Measurements from ENCODE around the gene TROAP.
"Not testable (repeated sequence)": the region's sequence is repeated elsewhere in the genome, so short reads cannot be mapped to it uniquely, and the experiment has no call there.

Gene TROAP

DNA sequence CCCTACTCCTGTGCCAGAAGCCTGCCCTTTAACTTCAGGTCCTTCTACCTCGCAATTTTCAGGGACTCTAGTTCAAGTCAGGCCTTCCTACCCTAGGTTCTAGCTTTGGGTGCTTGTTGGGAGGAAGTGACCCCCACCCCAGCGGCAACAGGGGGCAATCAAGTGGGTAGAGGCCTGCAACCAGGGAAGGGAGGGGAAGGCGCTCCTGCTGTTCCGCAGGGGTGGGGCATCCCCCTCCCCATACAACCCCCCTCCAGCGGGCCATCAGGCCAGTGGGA lies 28.3 kb upstream of the TROAP start:
- DNase-seq, result no peak

DNA sequence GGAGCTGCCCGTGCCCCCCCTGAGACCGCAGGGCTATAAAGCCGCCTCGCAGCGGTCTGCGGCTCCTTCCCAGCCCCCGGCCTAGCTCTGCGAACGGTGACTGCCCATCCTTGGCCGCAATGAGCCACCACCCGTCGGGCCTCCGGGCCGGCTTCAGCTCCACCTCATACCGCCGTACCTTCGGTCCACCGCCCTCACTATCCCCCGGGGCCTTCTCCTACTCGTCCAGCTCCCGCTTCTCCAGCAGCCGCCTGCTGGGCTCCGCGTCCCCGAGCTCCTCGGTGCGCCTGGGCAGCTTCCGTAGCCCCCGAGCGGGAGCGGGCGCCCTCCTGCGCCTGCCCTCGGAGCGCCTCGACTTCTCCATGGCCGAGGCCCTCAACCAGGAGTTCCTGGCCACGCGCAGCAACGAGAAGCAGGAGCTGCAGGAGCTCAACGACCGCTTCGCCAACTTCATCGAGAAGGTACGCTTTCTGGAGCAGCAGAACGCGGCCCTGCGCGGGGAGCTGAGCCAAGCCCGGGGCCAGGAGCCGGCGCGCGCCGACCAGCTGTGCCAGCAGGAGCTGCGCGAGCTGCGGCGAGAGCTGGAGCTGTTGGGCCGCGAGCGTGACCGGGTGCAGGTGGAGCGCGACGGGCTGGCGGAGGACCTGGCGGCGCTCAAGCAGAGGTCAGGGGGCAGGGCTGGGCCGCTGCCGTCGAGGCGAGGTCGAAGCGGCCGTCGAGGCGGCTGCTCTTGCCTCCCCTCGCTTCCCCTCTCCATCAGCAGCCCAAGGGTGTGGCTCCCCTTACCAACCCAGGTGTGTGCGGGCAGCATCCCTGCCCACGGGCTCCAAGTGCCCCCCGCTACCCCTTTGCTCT lies 27.7 kb upstream of the TROAP start, which contains the start of gene PRPH:
TSS of gene PRPH (plus strand) at position 66 of the 855 bp plus-strand sequence. CDS start at position 120, 54 bp downstream.
- no peak for DNase-seq

DNA sequence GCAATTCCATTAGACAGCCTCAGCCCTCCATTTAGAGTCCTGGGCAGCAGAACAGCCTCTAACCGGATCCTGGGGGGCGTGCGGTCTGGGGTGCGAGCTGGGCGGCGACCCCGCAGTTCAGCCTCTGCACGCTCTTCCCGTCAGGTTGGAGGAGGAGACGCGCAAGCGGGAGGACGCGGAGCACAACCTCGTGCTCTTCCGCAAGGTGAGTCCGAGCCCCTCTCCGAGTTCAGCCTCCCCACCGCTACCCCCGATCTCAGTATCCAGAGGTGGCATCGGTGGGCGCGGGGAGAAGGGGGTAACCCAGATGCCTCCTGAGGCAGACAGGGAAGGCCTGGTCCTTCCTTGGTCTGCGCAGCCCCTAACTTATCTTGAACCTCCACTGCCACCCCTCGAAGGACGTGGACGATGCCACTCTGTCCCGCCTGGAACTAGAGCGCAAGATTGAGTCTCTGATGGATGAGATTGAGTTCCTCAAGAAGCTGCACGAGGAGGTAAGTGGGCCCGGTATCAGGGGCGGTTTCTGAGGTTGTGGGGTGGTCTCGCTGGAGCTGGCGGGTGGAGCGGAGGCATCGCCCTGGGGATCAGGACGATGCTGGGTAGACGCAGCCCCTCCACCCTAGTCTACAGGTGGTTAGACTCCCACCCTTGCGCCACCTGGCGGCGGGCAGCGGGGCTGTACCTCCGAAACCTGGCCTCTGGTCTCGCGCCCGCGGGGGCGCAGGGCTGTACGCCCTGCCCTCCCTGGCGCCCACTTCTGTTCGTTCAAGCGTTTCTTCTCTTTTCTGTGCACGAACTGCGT lies 26.8 kb upstream of the TROAP start:
- no peak for DNase-seq

DNA sequence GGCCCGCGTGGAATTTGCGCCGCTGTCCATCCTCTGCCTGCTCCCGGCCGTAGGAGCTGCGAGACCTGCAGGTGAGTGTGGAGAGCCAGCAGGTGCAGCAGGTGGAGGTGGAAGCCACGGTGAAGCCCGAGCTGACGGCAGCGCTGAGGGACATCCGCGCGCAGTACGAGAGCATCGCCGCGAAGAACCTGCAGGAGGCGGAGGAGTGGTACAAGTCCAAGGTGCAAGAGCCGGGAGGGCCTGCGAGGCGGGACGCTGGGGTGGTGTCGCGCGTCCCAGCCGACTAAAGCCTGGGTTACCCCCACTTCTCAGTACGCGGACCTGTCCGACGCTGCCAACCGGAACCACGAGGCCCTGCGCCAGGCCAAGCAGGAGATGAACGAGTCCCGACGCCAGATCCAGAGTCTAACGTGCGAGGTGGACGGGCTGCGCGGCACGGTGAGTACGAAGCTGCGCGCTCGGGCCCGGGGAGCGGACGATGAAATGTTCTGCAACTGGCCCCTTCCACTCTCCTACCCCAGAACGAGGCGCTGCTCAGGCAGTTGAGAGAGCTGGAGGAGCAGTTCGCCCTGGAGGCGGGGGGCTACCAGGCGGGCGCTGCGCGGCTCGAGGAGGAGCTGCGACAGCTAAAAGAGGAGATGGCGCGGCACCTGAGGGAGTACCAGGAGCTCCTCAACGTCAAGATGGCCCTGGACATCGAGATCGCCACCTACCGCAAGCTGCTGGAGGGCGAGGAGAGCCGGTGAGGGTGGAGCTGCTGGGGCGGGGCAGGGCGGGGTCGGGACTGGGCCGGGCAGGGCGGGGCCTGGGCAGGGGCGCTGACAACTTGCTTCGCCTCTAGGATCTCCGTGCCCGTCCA lies 26.0 kb upstream of the TROAP start:
- no peak for DNase-seq

DNA sequence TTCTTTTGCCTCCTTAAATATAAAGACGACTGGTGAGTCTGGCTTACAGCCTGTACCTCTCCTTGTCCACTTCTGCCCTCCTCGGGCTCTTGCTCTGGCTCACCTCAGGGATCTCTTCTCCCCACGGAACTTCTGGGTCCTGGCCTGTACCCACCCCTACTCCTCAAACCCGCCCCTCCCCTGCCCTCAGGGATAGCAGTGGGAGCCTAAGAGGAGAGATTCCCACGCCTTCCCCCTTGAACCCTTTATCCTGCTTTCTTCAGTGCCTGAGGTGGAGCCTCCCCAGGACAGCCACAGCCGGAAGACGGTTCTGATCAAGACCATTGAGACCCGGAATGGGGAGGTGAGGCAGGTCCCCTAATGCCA lies 25.4 kb upstream of the TROAP start:
- no peak for DNase-seq

DNA sequence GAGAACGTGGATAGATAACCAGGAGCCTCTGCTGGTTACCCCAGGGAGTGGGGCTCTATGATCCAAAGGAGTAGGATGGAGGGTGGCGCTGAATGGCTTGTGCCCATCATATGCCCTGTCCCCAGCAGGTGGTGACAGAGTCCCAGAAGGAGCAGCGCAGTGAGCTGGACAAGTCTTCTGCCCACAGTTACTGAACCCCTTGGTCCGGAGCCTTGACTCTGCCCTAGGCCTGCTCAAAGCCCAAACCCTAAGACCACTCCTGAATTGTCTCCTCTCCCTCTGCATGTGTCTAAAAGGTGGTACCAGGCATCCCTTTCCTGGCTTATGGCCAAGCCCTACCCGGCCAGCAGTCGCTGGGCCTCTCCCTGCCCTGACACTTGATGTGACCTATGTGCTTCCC lies 24.9 kb upstream of the TROAP start:
- no peak for DNase-seq

DNA sequence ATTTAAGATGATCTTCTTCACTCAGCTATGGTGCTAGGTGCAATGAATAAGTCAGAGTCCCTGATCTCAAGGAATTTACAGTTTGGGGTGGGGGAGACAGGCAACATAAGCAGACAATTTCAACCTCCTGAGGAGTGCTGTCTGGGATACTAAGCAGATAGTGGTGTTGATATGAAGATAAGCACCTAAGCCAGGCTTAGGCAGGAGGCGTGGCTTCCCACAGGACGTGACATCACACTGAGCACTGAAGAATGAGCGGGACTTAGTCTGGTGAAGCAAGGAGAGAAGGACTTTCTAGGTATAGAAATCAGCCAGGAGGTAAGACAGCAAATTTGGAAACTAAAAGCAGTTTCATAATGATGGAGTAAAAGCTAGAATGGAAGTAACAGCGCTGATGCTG lies 21.3 kb upstream of the TROAP start:
- DNase-seq, result no peak

DNA sequence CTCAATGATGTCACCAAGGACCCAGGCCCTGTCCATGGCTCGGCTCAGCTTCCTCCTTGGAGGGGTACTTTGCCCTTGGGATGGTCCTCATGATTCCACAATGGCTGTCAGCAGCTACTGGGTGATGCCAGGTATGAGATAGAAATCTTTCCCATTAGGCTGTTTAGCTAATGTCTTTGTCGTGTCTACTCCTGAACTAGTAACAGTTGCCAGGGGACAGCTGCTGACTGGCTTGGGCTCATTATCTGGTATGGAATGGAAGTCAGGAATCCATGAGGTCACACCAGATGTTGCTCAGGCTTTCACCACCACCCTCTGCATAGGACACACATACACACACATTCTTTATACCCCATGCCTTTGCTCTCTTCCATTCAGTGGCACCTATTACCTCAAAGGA lies 18.9 kb upstream of the TROAP start:
- DNase-seq, result no peak

DNA sequence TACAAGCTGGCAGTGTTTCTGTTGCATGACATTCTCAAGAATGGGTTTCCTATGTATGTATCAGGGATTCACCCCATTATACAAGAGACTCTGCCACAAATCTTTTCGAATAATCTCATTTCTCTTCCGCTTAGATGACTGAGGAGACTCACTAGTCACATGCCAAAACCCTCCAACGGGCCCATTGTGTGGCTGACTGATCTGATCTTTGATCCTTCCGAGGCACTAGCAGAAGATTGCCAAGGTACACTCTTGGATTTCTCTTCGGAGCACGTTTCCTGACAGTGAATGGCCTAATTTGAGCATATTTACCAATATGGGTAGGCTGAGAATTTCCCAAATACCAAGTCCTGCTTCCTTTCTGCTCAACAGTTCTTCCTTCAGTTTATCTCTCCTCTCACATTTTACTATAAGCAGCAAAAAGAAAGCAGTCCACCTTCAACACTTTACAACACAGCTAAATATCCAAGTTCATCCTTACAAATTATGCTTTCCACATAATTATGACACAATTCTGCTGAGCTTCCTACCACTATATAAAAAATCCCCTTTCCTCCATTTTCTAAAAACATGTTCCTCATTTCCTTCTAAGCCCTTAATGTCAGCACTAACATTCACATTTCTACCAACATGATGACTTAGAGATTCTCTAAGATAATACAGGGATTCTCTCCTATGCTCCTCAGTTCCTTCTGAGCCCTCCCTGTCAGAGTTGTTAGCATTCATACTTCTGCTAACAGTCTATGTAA lies 17.1 kb upstream of the TROAP start:
- no peak for DNase-seq

DNA sequence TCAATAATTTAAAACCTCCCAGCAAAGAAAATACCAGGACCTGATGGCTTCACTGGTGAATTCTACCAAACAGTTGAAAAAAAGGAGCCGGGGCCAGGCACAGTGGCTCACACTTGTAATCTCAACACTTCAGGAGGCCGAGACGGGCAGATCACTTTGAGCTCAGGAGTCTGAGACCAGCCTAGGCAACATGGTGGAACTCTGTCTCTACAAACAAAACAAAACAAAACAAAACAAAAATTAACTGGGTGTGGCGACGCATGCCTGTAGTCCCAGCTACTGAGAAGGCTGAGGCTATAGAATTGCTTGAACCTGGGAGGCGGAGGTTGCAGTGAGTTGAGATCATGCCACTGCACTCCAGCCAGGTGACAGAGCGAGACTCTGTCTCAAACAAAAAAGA lies 13.7 kb upstream of the TROAP start:
- no peak for DNase-seq

DNA sequence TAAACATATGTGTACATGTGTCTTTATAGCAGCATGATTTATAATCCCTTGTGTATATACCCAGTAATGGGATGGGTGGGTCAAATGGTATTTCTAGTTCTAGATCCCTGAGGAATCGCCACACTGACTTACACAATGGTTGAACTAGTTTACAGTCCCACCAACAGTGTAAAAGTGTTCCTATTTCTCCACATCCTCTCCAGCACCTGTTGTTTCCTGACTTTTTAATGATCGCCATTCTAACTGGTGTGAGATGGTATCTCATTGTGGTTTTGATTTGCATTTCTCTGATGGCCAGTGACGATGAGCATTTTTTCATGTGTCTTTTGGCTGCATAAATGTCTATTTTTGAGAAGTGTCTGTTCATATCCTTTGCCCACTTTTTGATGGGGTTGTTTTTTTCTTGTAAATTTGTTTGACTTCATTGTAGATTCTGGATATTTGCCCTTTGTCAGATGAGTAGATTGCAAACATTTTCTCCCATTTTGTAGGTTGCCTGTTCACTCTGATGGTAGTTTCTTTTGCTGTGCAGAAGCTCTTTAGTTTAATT lies 12.5 kb upstream of the TROAP start:
- DNase-seq, result not testable (repeated sequence)

DNA sequence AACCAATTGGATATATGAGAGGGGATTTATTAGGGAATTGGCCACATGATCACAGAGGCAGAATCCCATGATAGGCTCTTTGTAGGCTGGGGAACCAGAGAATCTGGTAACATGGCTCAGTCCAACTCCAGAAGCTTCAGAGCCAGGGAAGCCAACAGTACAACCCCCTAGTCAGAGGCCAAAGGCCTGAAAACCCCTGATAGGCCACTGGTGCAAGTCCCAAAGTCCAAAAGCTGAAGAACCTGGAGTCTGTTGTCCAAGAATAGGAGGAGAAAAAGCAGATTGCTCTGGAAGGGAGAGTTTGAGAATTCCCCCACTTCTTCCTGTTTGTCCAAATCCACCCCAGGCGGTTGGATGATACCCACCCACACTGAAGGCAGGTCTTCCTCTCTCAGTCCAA lies 8.2 kb upstream of the TROAP start:
- no peak for DNase-seq

DNA sequence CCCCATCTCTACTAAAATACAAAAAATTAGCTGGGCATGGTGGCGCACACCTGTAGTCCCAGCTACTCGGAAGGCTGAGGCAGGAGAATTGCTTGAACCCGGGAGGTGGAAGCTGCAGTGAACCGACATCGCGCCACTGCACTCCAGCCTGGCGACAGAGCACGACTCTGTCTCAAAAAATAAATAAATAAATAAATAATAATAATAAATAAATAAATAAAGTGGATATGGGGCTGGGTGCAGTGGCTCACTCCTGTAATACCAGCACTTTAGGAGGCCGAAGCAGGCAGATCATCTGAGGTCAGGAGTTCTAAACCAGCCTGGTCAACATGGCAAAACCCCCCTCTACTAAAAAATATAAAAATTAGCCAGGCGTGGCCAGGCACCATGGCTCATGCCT lies 5.9 kb upstream of the TROAP start:
- DNase-seq, result not testable (repeated sequence)

DNA sequence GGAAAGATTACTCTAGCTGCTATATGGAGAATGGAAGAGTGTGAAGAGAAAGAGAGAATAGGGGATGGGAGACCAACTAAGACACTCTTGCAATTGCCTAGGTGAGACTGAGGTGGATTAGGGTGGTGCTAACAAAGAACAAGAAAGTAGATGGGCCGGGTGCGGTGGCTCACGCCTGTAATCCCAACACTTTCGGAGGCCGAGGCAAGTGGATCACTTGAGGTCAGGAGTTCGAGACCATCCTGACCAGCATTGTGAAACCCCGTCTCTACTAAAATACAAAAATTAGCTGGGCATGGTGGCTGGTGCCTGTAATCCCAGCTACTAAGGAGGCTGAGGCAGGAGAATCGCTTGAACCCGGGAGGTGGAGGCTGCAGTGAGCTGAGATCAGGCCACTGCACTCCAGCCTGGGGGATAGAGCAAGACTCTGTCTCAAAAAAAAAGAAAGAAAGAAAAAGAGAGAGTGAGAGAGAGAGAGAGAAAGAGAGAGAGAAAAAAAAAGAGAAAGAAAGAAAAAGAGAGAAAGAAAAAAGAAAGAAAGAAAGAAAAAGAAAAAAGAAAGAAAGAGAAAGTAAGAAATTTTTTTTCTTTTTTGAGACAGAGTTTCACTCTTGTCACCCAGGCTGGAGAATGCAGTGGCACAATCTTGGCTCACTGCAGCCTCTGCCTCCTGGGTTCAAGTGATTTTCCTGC lies 2.5 kb upstream of the TROAP start:
- DNase-seq, result not testable (repeated sequence)

DNA sequence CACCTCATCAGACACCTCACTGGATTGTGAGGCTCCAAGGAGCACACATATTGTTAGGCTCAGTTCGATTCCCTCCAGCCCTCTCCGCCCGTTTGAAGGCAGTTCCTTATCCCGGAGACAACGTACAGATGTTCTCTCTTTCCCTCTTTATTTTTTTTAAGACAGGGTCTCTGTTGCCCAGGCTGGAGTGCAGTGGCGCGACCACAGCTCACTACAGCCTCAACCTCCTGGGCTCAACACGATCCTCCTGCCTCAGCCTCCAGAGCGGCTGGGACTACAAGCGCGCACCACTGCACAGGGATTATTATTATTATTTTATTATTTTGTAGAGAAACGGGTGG lies 718 bp upstream of the TROAP start:
- no peak for DNase-seq

DNA sequence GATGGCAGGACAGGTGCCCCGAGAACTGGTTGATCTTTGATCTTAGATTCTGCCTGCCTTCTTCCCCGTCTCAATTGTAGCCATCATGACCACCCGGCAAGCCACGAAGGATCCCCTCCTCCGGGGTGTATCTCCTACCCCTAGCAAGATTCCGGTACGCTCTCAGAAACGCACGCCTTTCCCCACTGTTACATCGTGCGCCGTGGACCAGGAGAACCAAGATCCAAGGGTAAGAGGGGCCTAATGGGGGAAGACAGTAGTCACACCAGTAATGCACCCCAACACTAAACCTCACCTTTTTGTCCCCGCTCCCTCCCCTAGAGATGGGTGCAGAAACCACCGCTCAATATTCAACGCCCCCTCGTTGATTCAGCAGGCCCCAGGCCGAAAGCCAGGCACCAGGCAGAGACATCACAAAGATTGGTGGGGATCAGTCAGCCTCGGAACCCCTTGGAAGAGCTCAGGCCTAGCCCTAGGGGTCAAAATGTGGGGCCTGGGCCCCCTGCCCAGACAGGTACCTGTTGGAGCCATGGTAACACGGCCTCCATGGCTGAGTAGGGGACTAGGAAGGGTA lies 556 bp downstream of the TROAP start:
- DNase-seq, result no peak

DNA sequence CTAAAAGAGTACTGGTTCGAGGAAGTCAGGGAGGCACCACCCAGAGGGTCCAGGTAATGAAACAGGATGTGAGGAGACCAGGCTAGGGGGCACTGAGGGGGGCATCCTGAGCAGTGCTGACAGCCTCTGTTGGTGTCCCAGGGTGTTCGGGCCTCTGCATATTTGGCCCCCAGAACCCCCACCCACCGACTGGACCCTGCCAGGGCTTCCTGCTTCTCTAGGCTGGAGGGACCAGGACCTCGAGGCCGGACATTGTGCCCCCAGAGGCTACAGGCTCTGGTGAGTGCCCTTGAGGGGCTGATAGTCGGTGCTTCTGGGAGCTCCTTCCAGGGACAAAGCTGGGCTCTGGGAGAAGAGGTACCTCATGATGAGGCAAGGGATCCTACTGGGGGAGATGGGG lies 2.6 kb downstream of the TROAP start:
- no peak for DNase-seq

DNA sequence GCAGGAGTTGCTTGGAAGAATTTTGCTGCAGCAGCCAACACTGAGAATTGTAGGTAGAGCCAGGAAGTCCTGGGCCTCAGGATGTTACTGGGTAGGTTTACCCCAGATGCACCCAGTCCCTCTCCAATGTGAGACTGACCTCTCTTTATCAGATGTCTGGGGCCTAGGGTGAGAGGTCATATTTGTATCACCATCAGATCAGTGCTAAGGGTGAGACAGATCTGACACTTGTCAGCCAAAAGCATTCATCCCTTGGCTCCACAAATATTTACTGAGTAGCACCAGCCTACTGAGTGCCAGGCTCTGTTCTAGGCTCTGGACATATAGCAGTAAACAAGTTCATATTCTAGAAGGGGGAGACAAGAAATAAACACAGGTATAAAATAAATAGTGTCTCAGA lies 4.3 kb downstream of the TROAP start:
- no peak for DNase-seq

DNA sequence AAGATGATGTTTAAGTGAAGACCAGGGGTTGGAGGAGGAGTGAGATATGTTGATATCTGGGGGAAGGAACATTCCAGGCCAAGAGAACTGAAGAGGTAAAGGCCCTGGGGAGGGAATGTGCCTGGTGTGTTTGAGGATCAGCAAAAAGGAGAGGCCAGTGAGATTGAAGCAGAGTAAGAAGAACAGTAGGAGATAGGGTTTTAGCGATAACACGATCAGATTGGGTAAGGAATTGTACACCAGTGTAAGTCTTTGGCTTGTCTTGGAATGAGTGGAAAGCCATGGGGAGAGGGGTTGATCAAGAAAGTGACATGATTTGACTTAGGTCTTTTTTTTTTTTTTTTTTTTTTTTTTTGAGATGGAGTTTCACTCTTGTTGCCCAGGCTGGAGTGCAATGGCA lies 4.8 kb downstream of the TROAP start:
- no peak for DNase-seq

DNA sequence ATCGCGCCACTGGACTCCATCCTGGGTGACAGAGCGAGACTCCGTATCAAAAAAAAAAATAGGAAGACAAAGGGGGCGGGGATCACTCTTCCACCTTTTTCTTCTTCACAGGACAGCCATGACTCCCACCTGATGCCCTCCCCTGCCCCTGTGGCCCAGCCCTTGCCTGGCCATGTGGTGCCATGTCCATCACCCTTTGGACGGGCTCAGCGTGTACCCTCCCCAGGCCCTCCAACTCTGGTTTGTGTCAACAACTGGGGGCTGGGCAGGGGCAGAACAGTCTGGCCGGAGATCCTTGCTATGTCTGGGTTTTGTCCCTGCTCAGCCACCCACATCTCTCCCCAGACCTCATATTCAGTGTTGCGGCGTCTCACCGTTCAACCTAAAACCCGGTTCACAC lies 5.8 kb downstream of the TROAP start:
- no peak for DNase-seq

DNA sequence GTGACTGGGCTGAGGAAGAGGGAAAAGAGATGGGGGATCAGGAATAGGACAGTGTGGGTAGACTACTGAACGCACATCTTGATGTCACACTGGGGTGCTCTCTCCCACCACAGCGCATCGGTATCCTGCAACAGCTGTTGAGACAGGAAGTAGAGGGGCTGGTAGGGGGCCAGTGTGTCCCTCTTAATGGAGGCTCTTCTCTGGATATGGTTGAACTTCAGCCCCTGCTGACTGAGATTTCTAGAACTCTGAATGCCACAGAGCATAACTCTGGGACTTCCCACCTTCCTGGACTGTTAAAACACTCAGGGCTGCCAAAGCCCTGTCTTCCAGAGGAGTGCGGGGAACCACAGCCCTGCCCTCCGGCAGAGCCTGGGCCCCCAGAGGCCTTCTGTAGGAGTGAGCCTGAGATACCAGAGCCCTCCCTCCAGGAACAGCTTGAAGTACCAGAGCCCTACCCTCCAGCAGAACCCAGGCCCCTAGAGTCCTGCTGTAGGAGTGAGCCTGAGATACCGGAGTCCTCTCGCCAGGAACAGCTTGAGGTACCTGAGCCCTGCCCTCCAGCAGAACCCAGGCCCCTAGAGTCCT lies 7.1 kb downstream of the TROAP start:
- no peak for DNase-seq

Measured in KG1 (cell line).